ENCODE measurements around the gene DNAJB14.

The DNAJB14 gene

GRCh38 chr4:99915449-99915848 lies 31.0 kb downstream of the DNAJB14 start:
- Mint-ChIP-seq H3K27ac (no peak overlapping the region), H3K36me3 (peaks cover 44% of the 10 kb centered on the region), H3K27me3 (no peaks in the 10 kb centered on the region), H3K9me3 (peaks cover 5% of the 10 kb centered on the region), H3K4me3 (no peak overlapping the region), H3K4me1 (peaks cover 2% of the 10 kb centered on the region)
- ATAC-seq (ENCODE audit: low read depth) (no peak), DNase-seq (ENCODE audit: low spot score in 2 of 2) (no peak)

DNA sequence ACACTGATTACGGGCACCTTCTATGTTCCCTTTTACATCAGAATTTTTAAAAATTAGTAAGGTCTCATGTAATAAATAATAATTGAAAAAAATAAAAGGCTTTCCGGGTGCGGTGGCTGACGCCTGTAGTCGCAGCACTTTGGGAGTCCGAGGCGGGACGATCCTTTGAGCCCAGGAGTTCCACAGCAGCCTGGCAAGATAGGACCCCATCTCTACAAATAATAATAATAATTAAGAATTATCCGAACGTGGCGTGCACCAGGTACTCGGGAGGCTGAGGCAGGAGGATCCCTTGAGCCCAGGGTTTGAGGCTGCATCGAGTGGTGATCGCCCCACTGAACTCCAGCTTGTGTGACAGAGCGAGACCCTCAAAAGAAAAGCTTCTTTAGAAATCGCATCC lies 51.4 kb downstream of the DNAJB14 start:
- H3K4me1 Mint-ChIP-seq: peaks cover 15% of the 10 kb centered on the region
- no peak for DNase-seq (ENCODE audit: low spot score in 2 of 2)
- H3K27ac Mint-ChIP-seq: peak overlapping the region; percentile 96
- no peaks in the 10 kb centered on the region for H3K27me3 Mint-ChIP-seq
- ATAC-seq (ENCODE audit: low read depth): no peak
- H3K36me3 Mint-ChIP-seq: peaks cover 6% of the 10 kb centered on the region
- H3K9me3 Mint-ChIP-seq: no peaks in the 10 kb centered on the region
- H3K4me3 Mint-ChIP-seq: peak overlapping the region; percentile 82

GRCh38 chr4:99894161-99894997 lies 52.0 kb downstream of the DNAJB14 start, which contains the start of gene LAMTOR3:
TSS of gene LAMTOR3 (minus strand) at chr4:99894427. CDS start at chr4:99893963, 464 bp downstream.
- H3K27ac Mint-ChIP-seq: peak within 1 kb of the TSS; percentile 96
- H3K36me3 Mint-ChIP-seq: peaks cover 7% of the 10 kb centered on the region
- DNase-seq (ENCODE audit: low spot score in 2 of 2): peak; percentile 73 to 90
- H3K27me3 Mint-ChIP-seq: no peaks in the 10 kb centered on the region
- ATAC-seq (ENCODE audit: low read depth): peak; percentile 99
- peaks cover 16% of the 10 kb centered on the region for H3K4me1 Mint-ChIP-seq
- no peaks in the 10 kb centered on the region for H3K9me3 Mint-ChIP-seq
- H3K4me3 Mint-ChIP-seq: peak within 1 kb of the TSS; percentile 95

DNA sequence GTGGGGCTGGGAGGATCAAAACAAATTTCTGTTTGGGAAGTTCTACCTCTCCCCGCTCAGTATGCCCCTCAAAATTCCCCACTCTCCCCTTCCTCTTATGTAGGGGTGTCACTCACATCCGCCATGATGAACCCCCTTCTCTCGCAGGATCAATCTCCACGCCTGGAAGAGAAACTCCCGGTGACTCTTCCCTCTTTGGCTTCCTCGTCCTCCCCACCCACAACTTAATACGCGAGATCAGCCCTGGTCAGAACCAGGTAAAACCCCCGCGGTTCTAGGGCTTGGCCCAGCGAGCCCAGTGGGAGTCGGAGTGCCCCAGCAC lies 52.6 kb downstream of the DNAJB14 start:
- Mint-ChIP-seq H3K27me3 (no peaks in the 10 kb centered on the region), H3K27ac (peak overlapping the region; percentile 96), H3K36me3 (peaks cover 8% of the 10 kb centered on the region), H3K9me3 (no peaks in the 10 kb centered on the region), H3K4me3 (peak overlapping the region; percentile 95), H3K4me1 (peaks cover 19% of the 10 kb centered on the region)
- no peak for ATAC-seq (ENCODE audit: low read depth)
- no peak for DNase-seq (ENCODE audit: low spot score in 2 of 2)

- peak overlapping the region; percentile 96 for H3K27ac Mint-ChIP-seq
- no peaks in the 10 kb centered on the region for H3K27me3 Mint-ChIP-seq
- no peaks in the 10 kb centered on the region for H3K9me3 Mint-ChIP-seq
- H3K36me3 Mint-ChIP-seq: peaks cover 8% of the 10 kb centered on the region
- peaks cover 19% of the 10 kb centered on the region for H3K4me1 Mint-ChIP-seq
- no peak for ATAC-seq (ENCODE audit: low read depth)
- peak overlapping the region; percentile 95 for H3K4me3 Mint-ChIP-seq
- no peak for DNase-seq (ENCODE audit: low spot score in 2 of 2)
Observed at GRCh38 chr4:99893029-99893428, 53.4 kb downstream of the DNAJB14 start.

DNA sequence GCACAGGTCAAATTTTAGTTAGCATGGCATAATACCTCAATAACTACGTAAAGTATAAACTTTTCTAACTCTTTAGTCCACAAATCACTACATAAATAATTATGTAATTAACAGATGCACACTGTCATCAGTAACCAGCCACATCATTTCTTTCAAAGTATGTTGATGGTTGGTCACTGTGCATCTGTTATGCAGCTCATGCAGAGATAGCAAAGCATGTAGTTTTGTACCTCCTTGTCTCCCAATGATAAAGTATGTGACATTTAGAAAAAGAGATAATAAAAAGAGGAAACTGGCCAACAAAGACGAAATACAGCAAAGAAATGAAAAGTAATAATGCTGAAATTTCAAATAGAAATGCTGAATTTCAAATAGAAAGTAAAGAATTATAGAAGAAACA lies 55.1 kb downstream of the DNAJB14 start:
- H3K9me3 Mint-ChIP-seq: no peaks in the 10 kb centered on the region
- DNase-seq (ENCODE audit: low spot score in 2 of 2): no peak
- no peak overlapping the region for H3K4me3 Mint-ChIP-seq
- H3K4me1 Mint-ChIP-seq: peaks cover 19% of the 10 kb centered on the region
- H3K27me3 Mint-ChIP-seq: no peaks in the 10 kb centered on the region
- no peak for ATAC-seq (ENCODE audit: low read depth)
- H3K27ac Mint-ChIP-seq: no peak overlapping the region
- peaks cover 9% of the 10 kb centered on the region for H3K36me3 Mint-ChIP-seq

- DNase-seq (ENCODE audit: low spot score in 2 of 2) (no peak), ATAC-seq (ENCODE audit: low read depth) (no peak)
- no peaks in the 10 kb centered on the region for H3K9me3 Mint-ChIP-seq
- no peak overlapping the region for H3K4me3 Mint-ChIP-seq
- H3K4me1 Mint-ChIP-seq: peaks cover 4% of the 10 kb centered on the region
- H3K27ac Mint-ChIP-seq: no peak overlapping the region
- peaks cover 9% of the 10 kb centered on the region for H3K36me3 Mint-ChIP-seq
- no peaks in the 10 kb centered on the region for H3K27me3 Mint-ChIP-seq
Observed at GRCh38 chr4:99887837-99888236, 58.6 kb downstream of the DNAJB14 start.

- Mint-ChIP-seq H3K4me1 (peaks cover 4% of the 10 kb centered on the region), H3K4me3 (no peak overlapping the region), H3K27me3 (no peaks in the 10 kb centered on the region), H3K36me3 (peaks cover 7% of the 10 kb centered on the region), H3K27ac (no peak overlapping the region), H3K9me3 (no peaks in the 10 kb centered on the region)
- ATAC-seq (ENCODE audit: low read depth) (no peak), DNase-seq (ENCODE audit: low spot score in 2 of 2) (no peak)
Observed at GRCh38 chr4:99886146-99886545, 60.3 kb downstream of the DNAJB14 start.

DNA sequence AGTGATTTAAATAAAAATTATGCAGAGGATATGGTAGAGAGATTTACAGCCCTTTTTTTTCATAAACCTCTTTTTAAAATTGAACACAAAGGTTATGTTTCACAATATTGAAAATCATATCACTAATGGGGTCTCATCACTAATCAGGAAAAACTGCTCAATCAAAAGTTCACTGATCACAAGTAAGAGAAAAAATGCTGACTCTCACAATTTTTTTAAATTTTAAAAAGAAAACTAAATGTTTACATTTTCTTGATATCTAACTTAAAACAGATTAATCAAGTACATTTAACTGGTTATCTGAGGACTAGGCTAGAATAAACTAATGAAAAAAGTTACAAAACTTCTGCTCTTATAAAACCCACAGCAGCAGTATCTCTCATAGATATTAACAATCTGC lies 60.7 kb downstream of the DNAJB14 start:
- H3K27me3 Mint-ChIP-seq: no peaks in the 10 kb centered on the region
- H3K27ac Mint-ChIP-seq: no peak overlapping the region
- peaks cover 4% of the 10 kb centered on the region for H3K4me1 Mint-ChIP-seq
- ATAC-seq (ENCODE audit: low read depth): no peak
- peaks cover 5% of the 10 kb centered on the region for H3K36me3 Mint-ChIP-seq
- H3K4me3 Mint-ChIP-seq: no peak overlapping the region
- no peaks in the 10 kb centered on the region for H3K9me3 Mint-ChIP-seq
- no peak for DNase-seq (ENCODE audit: low spot score in 2 of 2)

GRCh38 chr4:99885063-99885664 lies 61.3 kb downstream of the DNAJB14 start:
- H3K4me3 Mint-ChIP-seq: no peak overlapping the region
- no peak overlapping the region for H3K27ac Mint-ChIP-seq
- DNase-seq (ENCODE audit: low spot score in 2 of 2) (peak in 1 of 2 donors; percentile 41), ATAC-seq (ENCODE audit: low read depth) (peak; percentile 39)
- no peaks in the 10 kb centered on the region for H3K9me3 Mint-ChIP-seq
- H3K36me3 Mint-ChIP-seq: peaks cover 11% of the 10 kb centered on the region
- peaks cover 4% of the 10 kb centered on the region for H3K4me1 Mint-ChIP-seq
- H3K27me3 Mint-ChIP-seq: no peaks in the 10 kb centered on the region

- Mint-ChIP-seq H3K9me3 (no peaks in the 10 kb centered on the region), H3K4me1 (no peaks in the 10 kb centered on the region), H3K27me3 (no peaks in the 10 kb centered on the region), H3K36me3 (peaks cover 18% of the 10 kb centered on the region), H3K4me3 (no peak overlapping the region), H3K27ac (no peak overlapping the region)
- ATAC-seq (ENCODE audit: low read depth): no peak
- DNase-seq (ENCODE audit: low spot score in 2 of 2): no peak
Observed at GRCh38 chr4:99879458-99879857, 67.0 kb downstream of the DNAJB14 start.

- Mint-ChIP-seq H3K27ac (no peak overlapping the region), H3K4me3 (no peak overlapping the region), H3K4me1 (no peaks in the 10 kb centered on the region), H3K27me3 (no peaks in the 10 kb centered on the region), H3K36me3 (peaks cover 18% of the 10 kb centered on the region), H3K9me3 (no peaks in the 10 kb centered on the region)
- no peak for DNase-seq (ENCODE audit: low spot score in 2 of 2)
- no peak for ATAC-seq (ENCODE audit: low read depth)
Observed at GRCh38 chr4:99878604-99879003, 67.8 kb downstream of the DNAJB14 start.

GRCh38 chr4:99876946-99877345 lies 69.5 kb downstream of the DNAJB14 start:
- Mint-ChIP-seq H3K36me3 (peaks cover 22% of the 10 kb centered on the region), H3K9me3 (no peaks in the 10 kb centered on the region), H3K27ac (no peak overlapping the region), H3K27me3 (no peaks in the 10 kb centered on the region), H3K4me1 (no peaks in the 10 kb centered on the region), H3K4me3 (no peak overlapping the region)
- no peak for DNase-seq (ENCODE audit: low spot score in 2 of 2)
- ATAC-seq (ENCODE audit: low read depth): no peak

DNA sequence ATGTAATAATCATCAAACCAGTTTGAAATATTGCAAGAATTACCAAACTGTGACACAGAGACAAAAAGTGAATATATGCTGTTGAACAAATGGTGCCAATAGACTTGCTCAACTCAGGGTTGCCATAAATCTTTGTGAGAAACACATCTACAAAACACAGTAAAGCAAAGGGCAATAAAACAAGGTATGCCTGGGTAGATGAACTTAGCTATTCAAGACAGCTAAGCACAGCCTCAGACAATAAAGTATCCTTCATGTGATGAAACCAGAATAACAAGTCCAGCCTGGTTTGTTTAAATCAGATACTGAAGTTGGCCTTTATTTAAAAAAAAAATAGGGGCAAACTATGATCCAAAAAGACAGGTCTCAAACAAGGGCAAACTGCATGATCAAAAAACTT lies 71.3 kb downstream of the DNAJB14 start:
- Mint-ChIP-seq H3K27ac (no peak overlapping the region), H3K4me3 (no peak overlapping the region), H3K36me3 (peaks cover 23% of the 10 kb centered on the region), H3K27me3 (no peaks in the 10 kb centered on the region), H3K9me3 (no peaks in the 10 kb centered on the region), H3K4me1 (no peaks in the 10 kb centered on the region)
- DNase-seq (ENCODE audit: low spot score in 2 of 2) (no peak), ATAC-seq (ENCODE audit: low read depth) (no peak)

DNA sequence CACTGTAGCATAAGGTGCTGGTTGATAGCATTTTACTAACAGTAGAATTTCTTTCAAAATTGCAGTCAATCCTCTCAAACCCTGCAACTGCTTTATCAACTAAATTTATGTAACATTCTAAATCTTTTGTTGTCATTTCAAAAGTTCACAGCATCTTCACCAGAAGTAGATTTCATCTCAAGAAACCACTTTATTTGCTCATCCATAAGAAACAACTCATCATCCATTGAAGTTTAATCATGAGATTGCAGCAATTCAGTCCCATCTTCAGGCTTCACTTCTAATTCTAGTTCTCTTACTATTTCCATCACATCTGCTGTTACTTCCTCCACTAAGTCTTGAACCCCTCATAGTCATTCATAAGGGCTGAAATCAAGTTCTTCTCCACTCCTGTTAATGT lies 73.8 kb downstream of the DNAJB14 start:
- Mint-ChIP-seq H3K4me3 (no peak overlapping the region), H3K36me3 (peaks cover 27% of the 10 kb centered on the region), H3K27me3 (no peaks in the 10 kb centered on the region), H3K27ac (no peak overlapping the region), H3K4me1 (no peaks in the 10 kb centered on the region), H3K9me3 (no peaks in the 10 kb centered on the region)
- DNase-seq (ENCODE audit: low spot score in 2 of 2) (no peak), ATAC-seq (ENCODE audit: low read depth) (no peak)
